ENCODE measurements around the gene SYTL4.

The SYTL4 gene

DNA sequence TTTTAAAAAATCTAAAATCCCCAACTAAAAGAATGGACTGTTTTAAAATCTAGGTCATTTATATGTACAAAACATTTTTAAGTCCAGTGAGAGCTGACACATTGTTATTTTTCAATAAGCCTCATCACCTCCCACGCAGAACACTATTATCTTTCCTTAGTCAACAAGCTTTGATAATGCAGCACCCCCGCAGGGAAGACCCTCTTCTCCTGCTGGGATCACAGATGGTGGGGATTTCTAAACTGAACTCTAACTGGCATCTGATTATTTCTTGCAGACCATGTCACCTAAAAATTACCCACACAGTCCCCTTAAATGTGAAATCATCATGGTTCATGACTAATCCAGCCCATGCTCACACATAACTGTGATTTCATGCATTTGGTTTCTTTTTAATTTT, 11.6 kb downstream of the SYTL4 start:
- TF ChIP-seq EZH2phosphoT487 (IDR thresholded peaks at IDR 0.05; ENCODE audit: borderline replicate concordance, low read length), result no peak
- TF ChIP-seq, protein P1, sequence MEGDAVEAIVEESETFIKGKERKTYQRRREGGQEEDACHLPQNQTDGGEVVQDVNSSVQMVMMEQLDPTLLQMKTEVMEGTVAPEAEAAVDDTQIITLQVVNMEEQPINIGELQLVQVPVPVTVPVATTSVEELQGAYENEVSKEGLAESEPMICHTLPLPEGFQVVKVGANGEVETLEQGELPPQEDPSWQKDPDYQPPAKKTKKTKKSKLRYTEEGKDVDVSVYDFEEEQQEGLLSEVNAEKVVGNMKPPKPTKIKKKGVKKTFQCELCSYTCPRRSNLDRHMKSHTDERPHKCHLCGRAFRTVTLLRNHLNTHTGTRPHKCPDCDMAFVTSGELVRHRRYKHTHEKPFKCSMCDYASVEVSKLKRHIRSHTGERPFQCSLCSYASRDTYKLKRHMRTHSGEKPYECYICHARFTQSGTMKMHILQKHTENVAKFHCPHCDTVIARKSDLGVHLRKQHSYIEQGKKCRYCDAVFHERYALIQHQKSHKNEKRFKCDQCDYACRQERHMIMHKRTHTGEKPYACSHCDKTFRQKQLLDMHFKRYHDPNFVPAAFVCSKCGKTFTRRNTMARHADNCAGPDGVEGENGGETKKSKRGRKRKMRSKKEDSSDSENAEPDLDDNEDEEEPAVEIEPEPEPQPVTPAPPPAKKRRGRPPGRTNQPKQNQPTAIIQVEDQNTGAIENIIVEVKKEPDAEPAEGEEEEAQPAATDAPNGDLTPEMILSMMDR (IDR thresholded peaks at IDR 0.05; ENCODE audit: low read depth, low read length, poor library complexity, severe bottlenecking), result no peak
- Histone ChIP-seq H3K36me3 (ENCODE audit: control insufficient read depth, low read length) (no peaks in the 10 kb centered on the region), H3K27me3 (ENCODE audit: control insufficient read depth, low read length) (no peaks in the 10 kb centered on the region), H3K9me3 (ENCODE audit: control insufficient read depth, insufficient read depth, low read length) (no peaks in the 10 kb centered on the region), H3K9me2 (replicated peaks; ENCODE audit: control insufficient read depth, low read length) (no peaks in the 10 kb centered on the region), H4K20me1 (ENCODE audit: control insufficient read depth, insufficient read depth, low read depth, low read length) (no peaks in the 10 kb centered on the region), H3K4me1 (ENCODE audit: control insufficient read depth, low read length) (no peaks in the 10 kb centered on the region), H3F3A (ENCODE audit: control insufficient read depth, insufficient read depth) (no peaks in the 10 kb centered on the region), H3K4me2 (ENCODE audit: low read length) (no peak overlapping the region), H3K79me2 (ENCODE audit: control insufficient read depth, low read length) (no peaks in the 10 kb centered on the region), H3K27ac (ENCODE audit: low read depth, low read length) (no peak overlapping the region), H3K4me3 (ENCODE audit: low read length) (no peak overlapping the region)

DNA sequence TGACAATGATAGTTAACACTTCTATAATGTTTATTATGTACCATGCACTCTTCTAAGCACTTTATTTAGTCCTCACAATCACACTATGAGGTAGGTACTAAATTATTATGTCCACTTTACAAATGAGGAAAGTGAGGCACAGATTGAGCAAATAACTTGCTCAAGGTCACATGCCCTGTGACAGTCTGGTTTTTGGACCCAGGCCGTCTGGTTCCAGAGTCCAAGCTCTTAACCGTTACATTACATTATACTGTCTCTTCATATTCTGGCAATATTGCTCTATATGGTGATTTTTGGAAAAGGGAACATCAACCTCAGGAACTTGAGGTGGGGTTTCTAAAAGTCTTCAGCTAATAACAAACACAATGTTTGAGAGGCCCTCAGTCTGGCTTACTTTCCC, 12.8 kb downstream of the SYTL4 start:
- TF ChIP-seq, protein P1 (IDR thresholded peaks at IDR 0.05; ENCODE audit: low read depth, low read length, poor library complexity, severe bottlenecking), result no peak
- no peak for TF ChIP-seq EZH2phosphoT487 (IDR thresholded peaks at IDR 0.05; ENCODE audit: borderline replicate concordance, low read length)
- H3K4me2 ChIP-seq (ENCODE audit: low read length), result no peak overlapping the region
- H3K4me3 ChIP-seq (ENCODE audit: low read length), result no peak overlapping the region
- no peaks in the 10 kb centered on the region for H3K9me2 ChIP-seq (replicated peaks; ENCODE audit: control insufficient read depth, low read length)
- no peaks in the 10 kb centered on the region for H3K79me2 ChIP-seq (ENCODE audit: control insufficient read depth, low read length)
- H3K27ac ChIP-seq (ENCODE audit: low read depth, low read length), result no peak overlapping the region
- no peaks in the 10 kb centered on the region for H3K9me3 ChIP-seq (ENCODE audit: control insufficient read depth, insufficient read depth, low read length)
- H4K20me1 ChIP-seq (ENCODE audit: control insufficient read depth, insufficient read depth, low read depth, low read length), result no peaks in the 10 kb centered on the region
- no peaks in the 10 kb centered on the region for H3K36me3 ChIP-seq (ENCODE audit: control insufficient read depth, low read length)
- H3K27me3 ChIP-seq (ENCODE audit: control insufficient read depth, low read length), result no peaks in the 10 kb centered on the region
- H3F3A ChIP-seq (ENCODE audit: control insufficient read depth, insufficient read depth), result no peaks in the 10 kb centered on the region
- no peaks in the 10 kb centered on the region for H3K4me1 ChIP-seq (ENCODE audit: control insufficient read depth, low read length)

DNA sequence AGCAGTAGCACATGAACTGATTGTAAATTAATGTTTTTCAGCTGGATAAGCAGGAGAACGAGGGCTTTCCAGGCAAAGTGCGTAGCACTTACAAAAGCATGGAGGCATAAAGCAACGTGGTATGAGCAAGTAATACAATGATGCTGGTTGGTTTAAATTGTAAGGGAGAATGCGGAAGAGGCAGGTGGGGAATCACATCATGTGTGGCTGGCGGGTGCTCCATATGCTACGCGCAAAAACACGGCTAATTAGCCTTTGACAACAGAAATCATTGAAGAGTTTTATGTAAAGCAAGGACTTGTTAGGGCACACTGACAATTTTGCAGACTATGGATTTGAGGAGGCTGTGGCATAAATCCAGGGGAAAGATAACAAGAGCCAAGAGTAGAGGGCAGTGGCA, 14.6 kb downstream of the SYTL4 start:
- H3K79me2 ChIP-seq (ENCODE audit: control insufficient read depth, low read length), result no peaks in the 10 kb centered on the region
- H3K9me2 ChIP-seq (replicated peaks; ENCODE audit: control insufficient read depth, low read length), result no peaks in the 10 kb centered on the region
- H3K9me3 ChIP-seq (ENCODE audit: control insufficient read depth, insufficient read depth, low read length), result no peaks in the 10 kb centered on the region
- no peak overlapping the region for H3K27ac ChIP-seq (ENCODE audit: low read depth, low read length)
- no peak overlapping the region for H3K4me3 ChIP-seq (ENCODE audit: low read length)
- H3F3A ChIP-seq (ENCODE audit: control insufficient read depth, insufficient read depth), result no peaks in the 10 kb centered on the region
- no peaks in the 10 kb centered on the region for H3K27me3 ChIP-seq (ENCODE audit: control insufficient read depth, low read length)
- no peaks in the 10 kb centered on the region for H3K4me1 ChIP-seq (ENCODE audit: control insufficient read depth, low read length)
- no peaks in the 10 kb centered on the region for H3K36me3 ChIP-seq (ENCODE audit: control insufficient read depth, low read length)
- no peak overlapping the region for H3K4me2 ChIP-seq (ENCODE audit: low read length)
- H4K20me1 ChIP-seq (ENCODE audit: control insufficient read depth, insufficient read depth, low read depth, low read length), result no peaks in the 10 kb centered on the region
- TF ChIP-seq, protein P1 (IDR thresholded peaks at IDR 0.05; ENCODE audit: low read depth, low read length, poor library complexity, severe bottlenecking), result no peak
- no peak for TF ChIP-seq EZH2phosphoT487 (IDR thresholded peaks at IDR 0.05; ENCODE audit: borderline replicate concordance, low read length)

DNA sequence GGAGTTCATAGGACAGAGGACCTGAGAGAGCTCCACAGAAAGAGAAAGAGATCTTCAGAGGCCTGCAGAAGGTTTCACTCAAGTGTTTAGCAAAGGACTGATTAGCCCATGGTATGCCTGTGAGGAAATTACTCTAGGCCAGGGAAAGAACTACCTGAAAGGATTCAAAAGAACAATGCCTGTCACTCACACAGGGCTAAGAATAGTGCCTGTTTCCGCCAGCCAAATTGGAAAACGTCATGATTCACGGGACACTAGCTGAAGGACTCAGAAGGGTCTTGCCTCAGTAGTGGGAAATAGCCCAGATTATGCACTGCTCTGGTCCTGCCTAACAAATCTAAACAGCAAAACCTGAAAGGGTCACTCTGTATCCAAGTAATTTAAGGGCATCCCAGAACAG, 21.1 kb downstream of the SYTL4 start:
- Histone ChIP-seq H3K9me2 (replicated peaks; ENCODE audit: control insufficient read depth, low read length) (no peaks in the 10 kb centered on the region), H3K4me3 (ENCODE audit: low read length) (no peak overlapping the region), H3K9me3 (ENCODE audit: control insufficient read depth, insufficient read depth, low read length) (no peaks in the 10 kb centered on the region), H3K79me2 (ENCODE audit: control insufficient read depth, low read length) (no peaks in the 10 kb centered on the region), H3F3A (ENCODE audit: control insufficient read depth, insufficient read depth) (no peaks in the 10 kb centered on the region), H3K27me3 (ENCODE audit: control insufficient read depth, low read length) (no peaks in the 10 kb centered on the region), H3K4me2 (ENCODE audit: low read length) (no peak overlapping the region), H3K4me1 (ENCODE audit: control insufficient read depth, low read length) (no peaks in the 10 kb centered on the region), H4K20me1 (ENCODE audit: control insufficient read depth, insufficient read depth, low read depth, low read length) (no peaks in the 10 kb centered on the region), H3K36me3 (ENCODE audit: control insufficient read depth, low read length) (no peaks in the 10 kb centered on the region), H3K27ac (ENCODE audit: low read depth, low read length) (no peak overlapping the region)
- TF ChIP-seq EZH2phosphoT487 (IDR thresholded peaks at IDR 0.05; ENCODE audit: borderline replicate concordance, low read length), result no peak
- TF ChIP-seq, protein P1 (IDR thresholded peaks at IDR 0.05; ENCODE audit: low read depth, low read length, poor library complexity, severe bottlenecking), result no peak
